Neural cell (in vitro differentiated cells): ENCODE measurements around the gene PDLIM5. TPM values are rescaled to one million over a fixed set of nuclear protein-coding genes. Genes with fewer than 3 reads are reported as not detected.

Source experiments
- H2AFZ ChIP-seq: fragments of 200-600, 300-800 bp; sonication (generic), shearing (Covaris generic); 2 replicates; pipeline ENCODE4 v1.6.0; 2014; ENCODE audit warnings: low read depth, mild to moderate bottlenecking, antibody characterized with exemption, low read length, moderate library complexity
- H3F3A ChIP-seq: fragments of 200-600 bp; shearing (Covaris generic); 2 replicates; pipeline ENCODE4 v1.6.1; 2016; ENCODE audit warnings: mild to moderate bottlenecking, moderate library complexity, mixed read lengths, antibody characterized with exemption, low read length; ENCODE audit not compliant: insufficient read depth, poor library complexity, severe bottlenecking
- H3K27ac ChIP-seq: fragments of 200-600, 300-800 bp; sonication (generic), shearing (Covaris generic); 2 replicates; pipeline ENCODE4 v1.5.1; 2014; ENCODE audit warnings: mild to moderate bottlenecking, low read length, moderate library complexity
- H3K27me3 ChIP-seq: fragments of 300-800, 200-600 bp; sonication (generic), shearing (Covaris generic); 2 replicates; pipeline ENCODE4 v1.6.0; 2014; ENCODE audit warnings: mild to moderate bottlenecking, low read depth, low read length, moderate library complexity; ENCODE audit not compliant: insufficient read depth
- H3K36me3 ChIP-seq: fragments of 300-800, 200-600 bp; sonication (generic), shearing (Covaris generic); 2 replicates; pipeline ENCODE4 v1.5.1; 2014; ENCODE audit warnings: mild to moderate bottlenecking, antibody characterized with exemption, low read length, moderate library complexity; ENCODE audit not compliant: insufficient read depth
- H3K4me2 ChIP-seq: fragments of 300-800, 200-600 bp; sonication (generic), shearing (Covaris generic); 2 replicates; pipeline ENCODE4 v1.6.0; 2014; ENCODE audit warnings: mild to moderate bottlenecking, low read length
- H3K4me3 ChIP-seq: fragments of 300-800, 200-600 bp; sonication (generic), shearing (Covaris generic); 2 replicates; pipeline ENCODE4 v1.5.1; 2014; ENCODE audit warnings: mild to moderate bottlenecking, low read length, moderate library complexity
- H3K79me2 ChIP-seq: fragments of 200-600 bp; shearing (Covaris generic); replicated peaks from 2 replicates; pipeline ENCODE4 v1.6.0; 2014; ENCODE audit warnings: mild to moderate bottlenecking, low read length, moderate library complexity; ENCODE audit not compliant: insufficient read depth
- H3K9ac ChIP-seq: fragments of 300-800, 200-600 bp; sonication (generic), shearing (Covaris generic); 2 replicates; pipeline ENCODE4 v1.6.1; 2016; ENCODE audit warnings: mild to moderate bottlenecking, low read length, mixed read lengths
- H3K9me2 ChIP-seq: fragments of 200-600 bp; shearing (Covaris generic); 2 replicates; pipeline ENCODE4 v1.6.1; 2016; ENCODE audit warnings: mild to moderate bottlenecking, low read length, mixed read lengths; ENCODE audit not compliant: insufficient read depth
- H3K9me3 ChIP-seq: fragments of 200-600, 300-800 bp; sonication (generic), shearing (Covaris generic); 2 replicates; pipeline ENCODE4 v1.6.1; 2016; ENCODE audit warnings: mild to moderate bottlenecking, mixed run types, low read length, moderate library complexity, mixed read lengths
- H4K20me1 ChIP-seq: fragments of 200-600 bp; shearing (Covaris generic); 2 replicates; pipeline ENCODE4 v1.6.1; 2016; ENCODE audit warnings: mild to moderate bottlenecking, mixed run types; ENCODE audit not compliant: insufficient read depth
- EP300 ChIP-seq: fragments of 450-650 bp; conservative IDR thresholded peaks from 2 replicates; pipeline ENCODE4 v1.6.1; 2014; ENCODE audit warnings: antibody characterized with exemption, mild to moderate bottlenecking, moderate library complexity; ENCODE audit not compliant: poor library complexity, severe bottlenecking
- EZH2 ChIP-seq: fragments of 200-600, 300-800 bp; shearing (Covaris generic), sonication (generic); IDR thresholded peaks from 2 replicates; pipeline ENCODE4 v1.6.1; 2014; ENCODE audit warnings: antibody characterized with exemption, low read length, borderline replicate concordance, mild to moderate bottlenecking; ENCODE audit not compliant: insufficient read depth, poor library complexity, severe bottlenecking
- MXI1 ChIP-seq: fragments of 450-650 bp; conservative IDR thresholded peaks from 2 replicates; pipeline ENCODE4 v1.6.1; 2014; ENCODE audit warnings: antibody characterized with exemption, mild to moderate bottlenecking; ENCODE audit not compliant: poor library complexity, severe bottlenecking
- POLR2AphosphoS5 ChIP-seq: IDR thresholded peaks from 2 replicates; pipeline ENCODE4 v1.6.1; 2012
- RAD21 ChIP-seq: fragments of 450-650 bp; conservative IDR thresholded peaks from 2 replicates; pipeline ENCODE4 v1.6.1; 2014; ENCODE audit warnings: antibody characterized with exemption, mild to moderate bottlenecking, moderate library complexity
- SMC3 ChIP-seq: fragments of 450-650 bp; conservative IDR thresholded peaks from 2 replicates; pipeline ENCODE4 v1.6.1; 2014; ENCODE audit warnings: antibody characterized with exemption, mild to moderate bottlenecking, moderate library complexity; ENCODE audit not compliant: poor library complexity
- TAF1 ChIP-seq: IDR thresholded peaks from 2 replicates; pipeline ENCODE4 v1.6.1; 2012; ENCODE audit warnings: low read depth
- polyA plus RNA-seq: library from polyadenylated mRNA; depleted of rRNA; stranded (reverse); fragments of >200 nt; gene quantifications from 2 replicates; pipeline ENCODE4 v1.2.3, GENCODE V29; 2014
- TF ChIP-seq, protein P1 (sequence below): fragments of 450-650 bp; IDR thresholded peaks from 2 replicates; pipeline ENCODE4 v1.5.1; 2014; ENCODE audit warnings: antibody characterized with exemption, mild to moderate bottlenecking, moderate library complexity; ENCODE audit not compliant: poor library complexity, severe bottlenecking
- TF ChIP-seq, protein P2 (sequence below): IDR thresholded peaks from 2 replicates; pipeline ENCODE4 v1.6.1; 2012; ENCODE audit warnings: borderline replicate concordance

PDLIM5 gene
- polyA plus RNA-seq, 1 donor from 2014 or later = 1.6 TPM

DNA sequence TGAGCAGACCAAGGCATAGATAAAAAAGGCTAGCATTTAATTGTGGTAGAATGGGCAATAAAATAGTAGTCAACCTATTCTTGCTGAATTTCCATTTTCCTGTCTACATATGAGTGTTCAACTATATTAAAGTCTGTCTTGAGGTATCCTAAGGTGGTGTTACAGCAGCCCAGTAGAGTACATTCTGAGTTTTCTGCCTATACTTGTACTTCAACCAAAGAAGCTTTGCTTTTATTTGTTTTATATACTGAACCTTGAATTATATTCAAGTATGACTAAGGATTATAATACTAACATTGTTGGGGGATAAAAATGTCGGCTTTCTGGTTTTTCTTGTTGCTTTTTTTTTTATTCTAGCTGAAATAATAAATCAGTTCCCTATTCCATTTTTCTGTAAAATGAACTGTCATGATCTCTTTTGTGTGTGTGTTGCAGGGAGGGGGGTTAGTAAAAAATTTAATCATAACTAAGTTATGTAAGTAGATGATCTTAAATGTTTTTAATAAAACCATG is 106.7 kb downstream of the PDLIM5 start:
- Histone ChIP-seq H4K20me1 (no peaks in the 10 kb centered on the region), H3K27me3 (no peaks in the 10 kb centered on the region), H3K79me2 (no peaks in the 10 kb centered on the region), H3F3A (no peaks in the 10 kb centered on the region), H3K9me3 (no peaks in the 10 kb centered on the region), H3K9ac (no peak overlapping the region), H3K36me3 (no peaks in the 10 kb centered on the region), H3K4me3 (no peak overlapping the region), H3K27ac (no peak overlapping the region), H3K4me2 (no peak overlapping the region), H3K9me2 (no peaks in the 10 kb centered on the region), H2AFZ (no peak overlapping the region)
- TF ChIP-seq, protein P1, sequence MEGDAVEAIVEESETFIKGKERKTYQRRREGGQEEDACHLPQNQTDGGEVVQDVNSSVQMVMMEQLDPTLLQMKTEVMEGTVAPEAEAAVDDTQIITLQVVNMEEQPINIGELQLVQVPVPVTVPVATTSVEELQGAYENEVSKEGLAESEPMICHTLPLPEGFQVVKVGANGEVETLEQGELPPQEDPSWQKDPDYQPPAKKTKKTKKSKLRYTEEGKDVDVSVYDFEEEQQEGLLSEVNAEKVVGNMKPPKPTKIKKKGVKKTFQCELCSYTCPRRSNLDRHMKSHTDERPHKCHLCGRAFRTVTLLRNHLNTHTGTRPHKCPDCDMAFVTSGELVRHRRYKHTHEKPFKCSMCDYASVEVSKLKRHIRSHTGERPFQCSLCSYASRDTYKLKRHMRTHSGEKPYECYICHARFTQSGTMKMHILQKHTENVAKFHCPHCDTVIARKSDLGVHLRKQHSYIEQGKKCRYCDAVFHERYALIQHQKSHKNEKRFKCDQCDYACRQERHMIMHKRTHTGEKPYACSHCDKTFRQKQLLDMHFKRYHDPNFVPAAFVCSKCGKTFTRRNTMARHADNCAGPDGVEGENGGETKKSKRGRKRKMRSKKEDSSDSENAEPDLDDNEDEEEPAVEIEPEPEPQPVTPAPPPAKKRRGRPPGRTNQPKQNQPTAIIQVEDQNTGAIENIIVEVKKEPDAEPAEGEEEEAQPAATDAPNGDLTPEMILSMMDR = no peak
- no peak for TF ChIP-seq MXI1
- no peak for TF ChIP-seq SMC3
- TF ChIP-seq POLR2AphosphoS5 = no peak
- no peak for TF ChIP-seq EP300
- TF ChIP-seq, protein P2, sequence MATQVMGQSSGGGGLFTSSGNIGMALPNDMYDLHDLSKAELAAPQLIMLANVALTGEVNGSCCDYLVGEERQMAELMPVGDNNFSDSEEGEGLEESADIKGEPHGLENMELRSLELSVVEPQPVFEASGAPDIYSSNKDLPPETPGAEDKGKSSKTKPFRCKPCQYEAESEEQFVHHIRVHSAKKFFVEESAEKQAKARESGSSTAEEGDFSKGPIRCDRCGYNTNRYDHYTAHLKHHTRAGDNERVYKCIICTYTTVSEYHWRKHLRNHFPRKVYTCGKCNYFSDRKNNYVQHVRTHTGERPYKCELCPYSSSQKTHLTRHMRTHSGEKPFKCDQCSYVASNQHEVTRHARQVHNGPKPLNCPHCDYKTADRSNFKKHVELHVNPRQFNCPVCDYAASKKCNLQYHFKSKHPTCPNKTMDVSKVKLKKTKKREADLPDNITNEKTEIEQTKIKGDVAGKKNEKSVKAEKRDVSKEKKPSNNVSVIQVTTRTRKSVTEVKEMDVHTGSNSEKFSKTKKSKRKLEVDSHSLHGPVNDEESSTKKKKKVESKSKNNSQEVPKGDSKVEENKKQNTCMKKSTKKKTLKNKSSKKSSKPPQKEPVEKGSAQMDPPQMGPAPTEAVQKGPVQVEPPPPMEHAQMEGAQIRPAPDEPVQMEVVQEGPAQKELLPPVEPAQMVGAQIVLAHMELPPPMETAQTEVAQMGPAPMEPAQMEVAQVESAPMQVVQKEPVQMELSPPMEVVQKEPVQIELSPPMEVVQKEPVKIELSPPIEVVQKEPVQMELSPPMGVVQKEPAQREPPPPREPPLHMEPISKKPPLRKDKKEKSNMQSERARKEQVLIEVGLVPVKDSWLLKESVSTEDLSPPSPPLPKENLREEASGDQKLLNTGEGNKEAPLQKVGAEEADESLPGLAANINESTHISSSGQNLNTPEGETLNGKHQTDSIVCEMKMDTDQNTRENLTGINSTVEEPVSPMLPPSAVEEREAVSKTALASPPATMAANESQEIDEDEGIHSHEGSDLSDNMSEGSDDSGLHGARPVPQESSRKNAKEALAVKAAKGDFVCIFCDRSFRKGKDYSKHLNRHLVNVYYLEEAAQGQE = no peak
- TF ChIP-seq EZH2 = no peak
- no peak for TF ChIP-seq TAF1
- no peak for TF ChIP-seq RAD21

DNA sequence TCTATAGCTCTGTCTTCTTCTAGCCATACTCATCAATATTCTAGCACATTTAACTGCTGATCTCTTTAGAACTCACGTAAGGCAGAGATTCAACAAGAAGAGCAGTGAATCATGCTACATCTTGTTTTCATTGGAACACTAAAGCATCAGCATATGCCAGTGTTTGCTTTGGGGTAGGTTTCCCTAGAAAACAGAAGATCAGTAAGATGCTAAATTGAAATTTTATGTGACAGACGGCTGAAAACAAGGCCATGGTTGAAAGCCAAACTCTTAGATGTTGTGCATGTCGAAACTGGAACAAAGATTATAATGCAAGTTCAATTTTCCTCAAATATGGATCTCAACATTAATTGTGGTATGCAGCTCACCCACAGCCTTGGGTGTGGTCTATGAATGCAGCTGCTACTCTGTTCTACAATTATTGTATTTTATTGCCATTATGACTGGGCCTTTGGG is 107.6 kb downstream of the PDLIM5 start:
- Histone ChIP-seq H3K27ac (no peak overlapping the region), H2AFZ (no peak overlapping the region), H3K9me3 (no peaks in the 10 kb centered on the region), H3K4me2 (no peak overlapping the region), H4K20me1 (no peaks in the 10 kb centered on the region), H3K9me2 (no peaks in the 10 kb centered on the region), H3K79me2 (no peaks in the 10 kb centered on the region), H3F3A (no peaks in the 10 kb centered on the region), H3K4me3 (no peak overlapping the region), H3K9ac (no peak overlapping the region), H3K36me3 (no peaks in the 10 kb centered on the region), H3K27me3 (no peaks in the 10 kb centered on the region)
- no peak for TF ChIP-seq EZH2
- TF ChIP-seq, protein P2 = no peak
- TF ChIP-seq RAD21 = no peak
- TF ChIP-seq TAF1 = no peak
- no peak for TF ChIP-seq POLR2AphosphoS5
- TF ChIP-seq EP300 = no peak
- TF ChIP-seq SMC3 = no peak
- TF ChIP-seq, protein P1 = no peak
- no peak for TF ChIP-seq MXI1
